ENCODE data around the gene LPCAT3. TPM values are rescaled to one million over a fixed set of nuclear protein-coding genes. Genes with fewer than 3 reads are reported as not detected.

Gene LPCAT3
- total RNA-seq, 1 experiment from 2014 or later, result 30.2 TPM

- Mint-ChIP-seq H3K27ac (ENCODE audit: unreplicated experiment) (peak overlapping the region; percentile 87), H3K9me3 (ENCODE audit: low read depth, unreplicated experiment) (no peaks in the 10 kb centered on the region), H3K27me3 (ENCODE audit: unreplicated experiment) (no peaks in the 10 kb centered on the region), H3K36me3 (ENCODE audit: insufficient read depth, unreplicated experiment) (peaks cover 89% of the 10 kb centered on the region), H3K4me1 (ENCODE audit: low read depth, unreplicated experiment) (peaks cover 34% of the 10 kb centered on the region), H3K4me3 (ENCODE audit: low read depth, unreplicated experiment) (peak overlapping the region; percentile 79)
- BruUV-seq (replicated peaks), result TSS peak; percentile 52
- DNase-seq, result no peak
- TF ChIP-seq CTCF (IDR thresholded peaks at IDR 0.05; ENCODE audit: unreplicated experiment), result no peak
- CTCF ChIA-PET, result interaction anchor here (1.4 to 5.5 kb wide), 7 partner anchors 9 to 92 kb away, joined by 3 to 90 read pairs (median 4); partner anchors contain the start of genes C12orf57, RNU7-1 and SPSB2
- intact Hi-C loops (cut with micrococcal nuclease; ENCODE audit: unreplicated experiment), result no loop called here
Measured at GRCh38 chr12:6961278-6961694, 57.0 kb downstream of the LPCAT3 start.

GRCh38 chr12:6960593-6961277 is 57.5 kb downstream of the LPCAT3 start:
- CTCF ChIA-PET, result interaction anchor here (0.5 to 5.5 kb wide), 3 partner anchors 11 to 997 kb away, joined by 4 to 90 read pairs (median 6); partner anchors contain the start of genes C12orf57 and RNU7-1
- Mint-ChIP-seq H3K4me3 (ENCODE audit: low read depth, unreplicated experiment) (peak overlapping the region; percentile 79), H3K27ac (ENCODE audit: unreplicated experiment) (peak overlapping the region; percentile 87), H3K4me1 (ENCODE audit: low read depth, unreplicated experiment) (peaks cover 30% of the 10 kb centered on the region), H3K36me3 (ENCODE audit: insufficient read depth, unreplicated experiment) (peaks cover 89% of the 10 kb centered on the region), H3K27me3 (ENCODE audit: unreplicated experiment) (no peaks in the 10 kb centered on the region), H3K9me3 (ENCODE audit: low read depth, unreplicated experiment) (no peaks in the 10 kb centered on the region)
- TF ChIP-seq CTCF (IDR thresholded peaks at IDR 0.05; ENCODE audit: unreplicated experiment), result no peak
- no TSS peak for BruUV-seq (replicated peaks)
- intact Hi-C loops (cut with micrococcal nuclease; ENCODE audit: unreplicated experiment), result no loop called here
- DNase-seq, result no peak

DNA sequence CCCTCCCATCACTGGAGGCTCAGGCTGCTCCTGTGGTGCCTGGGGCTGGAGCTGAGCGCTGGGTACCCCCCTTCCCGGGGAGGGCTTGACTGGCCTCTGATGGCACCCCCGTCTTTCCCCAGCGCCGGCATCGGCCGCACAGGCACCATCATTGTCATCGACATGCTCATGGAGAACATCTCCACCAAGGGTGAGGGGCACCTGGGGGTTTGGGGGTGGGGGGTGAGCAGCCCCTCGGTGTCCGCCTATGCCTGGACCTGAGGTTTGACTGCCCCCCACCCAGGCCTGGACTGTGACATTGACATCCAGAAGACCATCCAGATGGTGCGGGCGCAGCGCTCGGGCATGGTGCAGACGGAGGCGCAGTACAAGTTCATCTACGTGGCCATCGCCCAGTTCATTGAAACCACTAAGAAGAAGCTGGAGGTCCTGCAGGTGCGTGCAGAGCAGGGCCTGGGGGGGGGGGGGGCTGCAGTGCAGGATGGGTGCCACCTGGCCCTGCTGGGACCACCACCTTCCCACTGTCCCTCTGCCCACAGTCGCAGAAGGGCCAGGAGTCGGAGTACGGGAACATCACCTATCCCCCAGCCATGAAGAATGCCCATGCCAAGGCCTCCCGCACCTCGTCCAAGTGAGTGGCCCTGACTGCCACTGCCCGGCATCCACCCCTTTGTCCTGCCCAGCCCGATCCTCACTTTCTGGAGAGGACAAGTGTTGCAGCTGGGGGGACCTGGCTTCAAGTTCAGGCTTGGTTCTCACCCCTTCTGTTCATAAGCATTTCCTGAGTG is 58.3 kb downstream of the LPCAT3 start:
- no peak overlapping the region for H3K4me3 Mint-ChIP-seq (ENCODE audit: low read depth, unreplicated experiment)
- CTCF ChIA-PET, result interaction anchor here (0.5 to 5.5 kb wide), 3 partner anchors 10 to 998 kb away, joined by 4 to 90 read pairs (median 6); partner anchors contain the start of genes C12orf57 and RNU7-1
- peaks cover 86% of the 10 kb centered on the region for H3K36me3 Mint-ChIP-seq (ENCODE audit: insufficient read depth, unreplicated experiment)
- peak overlapping the region; percentile 87 for H3K27ac Mint-ChIP-seq (ENCODE audit: unreplicated experiment)
- TF ChIP-seq CTCF (IDR thresholded peaks at IDR 0.05; ENCODE audit: unreplicated experiment), result no peak
- intact Hi-C loops (cut with micrococcal nuclease; ENCODE audit: unreplicated experiment), result no loop called here
- H3K27me3 Mint-ChIP-seq (ENCODE audit: unreplicated experiment), result no peaks in the 10 kb centered on the region
- no TSS peak for BruUV-seq (replicated peaks)
- H3K4me1 Mint-ChIP-seq (ENCODE audit: low read depth, unreplicated experiment), result peaks cover 23% of the 10 kb centered on the region
- no peak for DNase-seq
- no peaks in the 10 kb centered on the region for H3K9me3 Mint-ChIP-seq (ENCODE audit: low read depth, unreplicated experiment)

DNA sequence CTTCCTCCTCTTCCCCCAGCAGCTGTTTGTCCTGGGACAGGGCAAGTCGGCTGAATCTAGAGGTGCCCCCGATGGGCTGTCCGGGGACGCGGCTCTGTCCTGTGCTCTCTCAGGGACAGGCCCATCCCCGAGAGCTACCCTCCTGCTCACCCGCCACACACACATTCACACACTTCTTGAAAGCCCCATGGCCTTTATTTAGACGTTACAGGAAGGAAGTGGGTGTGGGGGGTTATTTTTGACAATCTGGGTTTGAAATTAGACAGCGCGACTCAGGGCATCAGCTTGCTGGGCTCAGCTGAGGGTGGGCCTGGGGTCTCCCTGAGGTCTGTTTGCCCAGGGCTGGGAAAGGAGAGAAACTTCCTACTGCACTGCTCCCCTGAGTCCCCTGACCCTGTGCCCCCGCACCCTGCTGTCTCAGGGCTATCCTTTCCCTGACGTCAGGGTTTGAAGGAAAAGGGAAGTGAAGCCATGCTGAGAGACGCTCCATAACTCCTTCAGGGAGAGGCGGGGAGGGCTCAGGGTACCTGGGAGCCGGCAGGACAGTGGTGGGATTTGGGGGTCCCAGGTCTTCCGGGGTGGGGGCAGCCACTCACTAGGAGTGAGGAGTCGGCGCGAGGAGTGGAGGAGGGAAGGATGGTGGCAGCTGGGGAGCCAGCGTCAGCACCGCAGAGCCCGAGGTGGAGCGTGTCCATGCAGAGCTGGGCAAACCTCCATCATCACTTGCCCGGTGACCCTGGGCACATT is 59.0 kb downstream of the LPCAT3 start:
- Mint-ChIP-seq H3K27ac (ENCODE audit: unreplicated experiment) (no peak overlapping the region), H3K36me3 (ENCODE audit: insufficient read depth, unreplicated experiment) (peaks cover 78% of the 10 kb centered on the region), H3K9me3 (ENCODE audit: low read depth, unreplicated experiment) (no peaks in the 10 kb centered on the region), H3K4me3 (ENCODE audit: low read depth, unreplicated experiment) (no peak overlapping the region), H3K27me3 (ENCODE audit: unreplicated experiment) (no peaks in the 10 kb centered on the region), H3K4me1 (ENCODE audit: low read depth, unreplicated experiment) (peaks cover 17% of the 10 kb centered on the region)
- TF ChIP-seq CTCF (IDR thresholded peaks at IDR 0.05; ENCODE audit: unreplicated experiment), result no peak
- CTCF ChIA-PET, result no interaction called here
- DNase-seq, result no peak
- no TSS peak for BruUV-seq (replicated peaks)
- intact Hi-C loops (cut with micrococcal nuclease; ENCODE audit: unreplicated experiment), result no loop called here

Data from Calu3 (cell line).